Upper lobe of right lung (tissue), 1 donor: Measurements from ENCODE around the gene NDUFAF2. TPM values are rescaled to one million over a fixed set of nuclear protein-coding genes. Genes with fewer than 3 reads are reported as not detected.

Source experiments
- ATAC-seq: fragments of 200-7000 bp; cut with Tn5 transposase; one replicate; pipeline ENCODE4 v1.9.1; 2020; ENCODE audit warnings: mild to moderate bottlenecking, moderate library complexity
- DNase-seq: peaks from one replicate; pipeline ENCODE4 v3.0.0-alpha.2; 2020
- H3K27ac ChIP-seq: fragments of 200-600 bp; one replicate; pipeline ENCODE4 v1.8.0; 2022
- H3K27me3 ChIP-seq: fragments of 200-600 bp; one replicate; pipeline ENCODE4 v1.8.0; 2022; ENCODE audit warnings: mild to moderate bottlenecking
- H3K36me3 ChIP-seq: fragments of 200-600 bp; one replicate; pipeline ENCODE4 v1.8.0; 2022
- H3K4me1 ChIP-seq: fragments of 200-600 bp; one replicate; pipeline ENCODE4 v1.8.0; 2022
- H3K4me3 ChIP-seq: fragments of 200-600 bp; one replicate; pipeline ENCODE4 v1.8.0; 2022; ENCODE audit warnings: mild to moderate bottlenecking
- H3K9me3 ChIP-seq: fragments of 200-600 bp; one replicate; pipeline ENCODE4 v1.8.0; 2022
- intact Hi-C: fragments of 100-400 bp; cut with DNase I; formaldehyde crosslinking; loops from one replicate; pipeline ENCODE4 v1.11.0; 2022
- total RNA-seq: library from RNA; stranded (reverse); fragmentation: NEBNext Ultra II Directional; extraction: Animal tissue kit (Norgen Biotek cat#: 25700); gene quantifications from one replicate; pipeline ENCODE4 v1.2.1, GENCODE V29; 2021
- TF ChIP-seq, protein P1 (sequence below): fragments of 200-600 bp; IDR thresholded peaks from one replicate; pipeline ENCODE4 v1.8.0; 2022; ENCODE audit warnings: antibody characterized with exemption
- donor health status: DM: no; HTN: yes; CAD: no; lungs with severe emphysema.

NDUFAF2 gene
- total RNA-seq, 1 donor from 2014 or later: 17.9 TPM

GRCh38 chr5:61139094-61139873 is 194.3 kb downstream of the NDUFAF2 start:
- intact Hi-C loops: no loop called here
- DNase-seq: no peak
- TF ChIP-seq, protein P1, sequence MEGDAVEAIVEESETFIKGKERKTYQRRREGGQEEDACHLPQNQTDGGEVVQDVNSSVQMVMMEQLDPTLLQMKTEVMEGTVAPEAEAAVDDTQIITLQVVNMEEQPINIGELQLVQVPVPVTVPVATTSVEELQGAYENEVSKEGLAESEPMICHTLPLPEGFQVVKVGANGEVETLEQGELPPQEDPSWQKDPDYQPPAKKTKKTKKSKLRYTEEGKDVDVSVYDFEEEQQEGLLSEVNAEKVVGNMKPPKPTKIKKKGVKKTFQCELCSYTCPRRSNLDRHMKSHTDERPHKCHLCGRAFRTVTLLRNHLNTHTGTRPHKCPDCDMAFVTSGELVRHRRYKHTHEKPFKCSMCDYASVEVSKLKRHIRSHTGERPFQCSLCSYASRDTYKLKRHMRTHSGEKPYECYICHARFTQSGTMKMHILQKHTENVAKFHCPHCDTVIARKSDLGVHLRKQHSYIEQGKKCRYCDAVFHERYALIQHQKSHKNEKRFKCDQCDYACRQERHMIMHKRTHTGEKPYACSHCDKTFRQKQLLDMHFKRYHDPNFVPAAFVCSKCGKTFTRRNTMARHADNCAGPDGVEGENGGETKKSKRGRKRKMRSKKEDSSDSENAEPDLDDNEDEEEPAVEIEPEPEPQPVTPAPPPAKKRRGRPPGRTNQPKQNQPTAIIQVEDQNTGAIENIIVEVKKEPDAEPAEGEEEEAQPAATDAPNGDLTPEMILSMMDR: no peak
- Histone ChIP-seq H3K9me3 (no peaks in the 10 kb centered on the region), H3K36me3 (no peaks in the 10 kb centered on the region), H3K4me1 (no peaks in the 10 kb centered on the region), H3K27ac (no peak overlapping the region), H3K4me3 (no peak overlapping the region), H3K27me3 (no peaks in the 10 kb centered on the region)
- ATAC-seq: no peak

- DNase-seq (no peak), ATAC-seq (no peak)
- Histone ChIP-seq H3K9me3 (no peaks in the 10 kb centered on the region), H3K36me3 (no peaks in the 10 kb centered on the region), H3K27me3 (no peaks in the 10 kb centered on the region), H3K4me1 (no peaks in the 10 kb centered on the region), H3K4me3 (no peak overlapping the region), H3K27ac (no peak overlapping the region)
- intact Hi-C loops: no loop called here
- TF ChIP-seq, protein P1: no peak
Measured at GRCh38 chr5:61139931-61140330, 194.9 kb downstream of the NDUFAF2 start.

DNA sequence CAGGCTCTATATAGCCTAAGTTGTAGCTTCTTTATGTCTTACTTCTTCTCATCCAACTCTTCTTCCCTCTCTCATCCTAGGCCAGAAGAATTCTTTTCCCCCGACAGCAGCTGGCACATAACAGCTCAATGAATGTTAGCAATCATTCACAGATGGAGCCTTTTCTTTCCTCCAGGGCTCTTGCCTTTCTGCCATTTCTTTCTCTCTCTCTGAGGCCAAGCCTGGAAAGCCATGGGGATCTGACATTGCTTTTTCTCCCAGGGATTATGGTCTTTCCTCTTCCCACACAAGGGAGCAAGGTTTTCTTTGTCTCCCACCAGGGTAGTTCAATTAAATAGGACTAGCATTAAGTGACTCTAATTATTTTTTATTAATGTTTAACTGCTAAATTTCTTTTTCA is 196.8 kb downstream of the NDUFAF2 start:
- Histone ChIP-seq H3K4me1 (no peaks in the 10 kb centered on the region), H3K27ac (no peak overlapping the region), H3K27me3 (no peaks in the 10 kb centered on the region), H3K9me3 (no peaks in the 10 kb centered on the region), H3K4me3 (no peak overlapping the region), H3K36me3 (no peaks in the 10 kb centered on the region)
- no peak for ATAC-seq
- TF ChIP-seq, protein P1: no peak
- intact Hi-C loops: no loop called here
- DNase-seq: no peak

- intact Hi-C loops: no loop called here
- no peaks in the 10 kb centered on the region for H3K9me3 ChIP-seq
- no peak overlapping the region for H3K4me3 ChIP-seq
- no peaks in the 10 kb centered on the region for H3K27me3 ChIP-seq
- H3K36me3 ChIP-seq: no peaks in the 10 kb centered on the region
- TF ChIP-seq, protein P1: no peak
- no peak for DNase-seq
- no peak for ATAC-seq
- no peaks in the 10 kb centered on the region for H3K4me1 ChIP-seq
- H3K27ac ChIP-seq: no peak overlapping the region
Measured at GRCh38 chr5:61142391-61142790, 197.4 kb downstream of the NDUFAF2 start.

- Histone ChIP-seq H3K27me3 (no peaks in the 10 kb centered on the region), H3K4me3 (no peak overlapping the region), H3K4me1 (no peaks in the 10 kb centered on the region), H3K27ac (no peak overlapping the region), H3K36me3 (no peaks in the 10 kb centered on the region), H3K9me3 (no peaks in the 10 kb centered on the region)
- ATAC-seq: no peak
- DNase-seq: no peak
- intact Hi-C loops: no loop called here
- TF ChIP-seq, protein P1: no peak
Measured at GRCh38 chr5:61142811-61143210, 197.8 kb downstream of the NDUFAF2 start.
